GM12872 (cell line): ENCODE results near the gene SKOR2.

ENCODE experiments used
- TF ChIP-seq, protein P1 (sequence below): IDR thresholded peaks from 3 replicates; pipeline ENCODE4 v1.5.1; 2011; ENCODE audit warnings: low read depth, mild to moderate bottlenecking, low read length, moderate library complexity; ENCODE audit not compliant: insufficient read depth

The SKOR2 gene

DNA sequence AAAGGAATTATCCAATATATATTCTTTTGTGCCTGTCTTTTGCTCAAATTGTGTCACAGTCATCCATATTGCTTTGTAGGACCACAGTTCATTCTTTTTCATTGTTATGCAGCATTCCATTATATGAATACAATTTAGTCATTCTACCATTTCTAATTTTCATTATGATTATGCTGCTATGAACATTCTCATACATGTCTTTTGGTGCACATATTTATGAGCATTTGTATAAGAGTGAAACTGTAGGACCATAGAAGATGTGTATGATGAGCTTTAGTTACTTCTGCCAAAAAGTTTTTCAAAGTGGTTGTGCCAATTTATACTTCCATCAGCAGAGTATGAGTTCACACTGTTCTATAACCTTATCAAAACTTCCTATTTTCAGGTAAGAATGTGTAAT, 83.0 kb downstream of the SKOR2 start:
- TF ChIP-seq, protein P1, sequence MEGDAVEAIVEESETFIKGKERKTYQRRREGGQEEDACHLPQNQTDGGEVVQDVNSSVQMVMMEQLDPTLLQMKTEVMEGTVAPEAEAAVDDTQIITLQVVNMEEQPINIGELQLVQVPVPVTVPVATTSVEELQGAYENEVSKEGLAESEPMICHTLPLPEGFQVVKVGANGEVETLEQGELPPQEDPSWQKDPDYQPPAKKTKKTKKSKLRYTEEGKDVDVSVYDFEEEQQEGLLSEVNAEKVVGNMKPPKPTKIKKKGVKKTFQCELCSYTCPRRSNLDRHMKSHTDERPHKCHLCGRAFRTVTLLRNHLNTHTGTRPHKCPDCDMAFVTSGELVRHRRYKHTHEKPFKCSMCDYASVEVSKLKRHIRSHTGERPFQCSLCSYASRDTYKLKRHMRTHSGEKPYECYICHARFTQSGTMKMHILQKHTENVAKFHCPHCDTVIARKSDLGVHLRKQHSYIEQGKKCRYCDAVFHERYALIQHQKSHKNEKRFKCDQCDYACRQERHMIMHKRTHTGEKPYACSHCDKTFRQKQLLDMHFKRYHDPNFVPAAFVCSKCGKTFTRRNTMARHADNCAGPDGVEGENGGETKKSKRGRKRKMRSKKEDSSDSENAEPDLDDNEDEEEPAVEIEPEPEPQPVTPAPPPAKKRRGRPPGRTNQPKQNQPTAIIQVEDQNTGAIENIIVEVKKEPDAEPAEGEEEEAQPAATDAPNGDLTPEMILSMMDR = no peak

DNA sequence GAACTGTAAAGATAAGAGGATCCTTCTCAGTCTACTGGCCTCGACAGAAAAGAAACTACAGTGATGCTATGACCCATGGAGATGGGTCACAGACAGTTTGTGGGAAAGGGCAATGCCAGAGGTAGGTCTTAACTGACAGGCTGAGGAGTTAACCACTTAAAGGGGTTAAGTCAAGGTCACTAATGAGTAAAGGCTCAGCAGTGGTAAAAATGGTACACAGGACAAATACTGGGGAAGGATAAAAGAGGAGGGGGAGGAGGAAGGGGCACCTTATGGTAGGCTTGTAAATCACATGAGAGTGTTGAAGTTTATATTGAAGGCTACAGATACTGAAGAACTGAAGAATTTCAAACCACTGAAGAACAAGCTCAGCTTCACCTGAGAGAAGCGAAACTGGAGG, 85.2 kb downstream of the SKOR2 start:
- TF ChIP-seq, protein P1 = no peak

DNA sequence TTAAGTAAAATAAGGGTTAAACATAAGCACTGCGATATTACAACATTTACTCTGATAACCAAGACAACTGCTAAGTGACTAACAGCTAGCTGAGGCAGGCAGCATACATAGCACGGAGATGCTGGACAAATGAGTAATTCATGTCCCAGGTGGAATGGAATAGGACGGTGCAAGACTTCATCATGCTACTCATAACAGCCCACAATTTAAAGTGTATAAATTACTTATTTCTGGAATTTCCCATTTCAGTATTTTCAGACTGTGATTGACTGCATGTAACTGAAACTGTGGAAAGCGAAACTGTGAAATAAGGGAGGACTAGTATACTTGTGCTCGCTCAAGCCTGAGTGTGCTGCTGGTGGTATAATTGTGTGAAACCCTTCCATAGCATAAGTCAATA, 88.2 kb downstream of the SKOR2 start:
- TF ChIP-seq, protein P1 = no peak

DNA sequence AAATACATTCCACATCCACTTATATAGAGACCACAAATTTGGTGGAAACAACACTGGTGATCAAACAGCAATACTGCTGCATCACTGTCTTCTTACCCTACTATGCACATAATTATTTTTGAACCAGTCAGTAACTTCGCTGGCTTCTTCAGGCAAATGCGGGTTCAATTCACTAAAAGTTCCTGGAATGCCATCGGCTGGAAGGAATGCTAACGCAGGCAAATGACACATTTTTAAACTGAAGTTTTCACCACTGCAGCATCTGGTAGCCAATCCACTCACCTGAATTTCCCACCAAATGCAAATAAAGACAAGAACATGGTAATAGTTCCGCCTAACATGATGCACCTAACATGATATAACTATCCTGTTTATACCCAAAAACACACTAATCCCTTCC, 91.2 kb downstream of the SKOR2 start:
- TF ChIP-seq, protein P1 = no peak
